ENCODE measurements around the gene ATP2B1. TPM values are rescaled to one million over a fixed set of nuclear protein-coding genes. Genes with fewer than 3 reads are reported as not detected.

The ATP2B1 gene
- total and polyA plus RNA-seq, 2 donors (not counting 3 experiments of a cell fraction or from before 2014, with no cell fraction given) = 6.4 to 28.0 TPM

GRCh38 chr12:89729946-89730459 is 21.4 kb upstream of the ATP2B1 start:
- TF ChIP-seq JUN (IDR thresholded peaks at IDR 0.05; ENCODE audit: borderline replicate concordance, insufficient read depth, insufficient read length, low read depth) = no peak
- TF ChIP-seq FOS (IDR thresholded peaks at IDR 0.05; ENCODE audit: borderline replicate concordance, insufficient read depth, low read length) = no peak
- no peak for TF ChIP-seq MAX (IDR thresholded peaks at IDR 0.05; ENCODE audit: insufficient read depth, insufficient read length)
- TF ChIP-seq MYC (IDR thresholded peaks at IDR 0.05; ENCODE audit: low read depth, low read length) = no peak
- TF ChIP-seq CTCF (IDR thresholded peaks at IDR 0.05; ENCODE audit: extremely low read depth in 1 of 2, insufficient read depth in 1 of 2, low read depth in 1 of 2, low read length in 2 of 2) = no peak
- no peak for TF ChIP-seq POLR2A (IDR thresholded peaks at IDR 0.05; ENCODE audit: low read depth, low read length)
- no peak for TF ChIP-seq POLR2AphosphoS5 (IDR thresholded peaks at IDR 0.05; ENCODE audit: insufficient read depth, low read depth, low read length)
- TF ChIP-seq EZH2 (IDR thresholded peaks at IDR 0.05; ENCODE audit: borderline replicate concordance, low read depth, low read length, severe bottlenecking) = no peak
- no peak for TF ChIP-seq GATA2 (IDR thresholded peaks at IDR 0.05; ENCODE audit: insufficient read depth, insufficient read length, low read depth, low read length)
- intact Hi-C loops (cut with micrococcal nuclease) = no loop called here
- H3K4me3 ChIP-seq (replicated peaks in 1 of 3; ENCODE audit: insufficient read depth in 1 of 3, low read depth in 1 of 3, low read length in 3 of 3) = no peak overlapping the region
- no peaks in the 10 kb centered on the region for H3K9me1 ChIP-seq (replicated peaks; ENCODE audit: control insufficient read depth, extremely low read depth, insufficient read depth, low read length)
- no peak overlapping the region for H3K4me2 ChIP-seq (ENCODE audit: insufficient read depth, low read length)
- no TSS peak for BruUV-seq (replicated peaks)
- H3K36me3 ChIP-seq (ENCODE audit: control insufficient read depth in 2 of 2, extremely low read depth in 1 of 2, insufficient read depth in 2 of 2, low read length in 2 of 2) = no peaks in the 10 kb centered on the region
- no peaks in the 10 kb centered on the region for H3K9me3 ChIP-seq (replicated peaks; ENCODE audit: control insufficient read depth, insufficient read depth, low read length)
- dilution Hi-C loops (cut with MboI; ENCODE audit: extremely low pct_ligation_motif_present, low sequenced_read_pairs) = no loop called here
- FAIRE-seq = no peak
- H3K9ac ChIP-seq (replicated peaks; ENCODE audit: extremely low read depth, insufficient read depth, low read length) = no peak overlapping the region
- H3K4me1 ChIP-seq (ENCODE audit: control insufficient read depth, extremely low read depth, insufficient read depth, low read length) = no peaks in the 10 kb centered on the region
- no peaks in the 10 kb centered on the region for H4K20me1 ChIP-seq (replicated peaks; ENCODE audit: control insufficient read depth, extremely low read depth, insufficient read depth, low read length)
- no peaks in the 10 kb centered on the region for H3K79me2 ChIP-seq (ENCODE audit: control insufficient read depth, insufficient read depth, low read length)
- H3K27ac ChIP-seq (ENCODE audit: insufficient read depth, low read depth, low read length) = no peak overlapping the region
- H3K27me3 ChIP-seq (ENCODE audit: control insufficient read depth in 2 of 2, insufficient read depth in 2 of 2, low read length in 2 of 2) = no peaks in the 10 kb centered on the region
- no peak for DNase-seq (ENCODE audit: low read depth, low spot score)
- POLR2A ChIA-PET = no interaction called here
- H2AFZ ChIP-seq (ENCODE audit: low read depth, low read length) = no peak overlapping the region
- CTCF ChIA-PET = no interaction called here

Measured in endothelial cell of umbilical vein (primary cell).